H9 (cell line): ENCODE data around the gene PHGDH. TPM values are rescaled to one million over a fixed set of nuclear protein-coding genes. Genes with fewer than 3 reads are reported as not detected.

Source experiments
- DNase-seq: peaks from one replicate; pipeline ENCODE4 v3.0.0-alpha.2; 2017
- H2AFZ ChIP-seq: one replicate; pipeline ENCODE4 v1.6.1; 2013; ENCODE audit warnings: mild to moderate bottlenecking, low read length, control low read depth, moderate library complexity
- H2AK5ac ChIP-seq: 2 replicates; pipeline ENCODE4 v1.6.1; 2013; ENCODE audit warnings: low read length, control low read depth, mixed read lengths; ENCODE audit not compliant: insufficient read length
- H2BK120ac ChIP-seq: one replicate; pipeline ENCODE4 v1.6.1; 2013; ENCODE audit warnings: low read depth, mild to moderate bottlenecking, low read length, control low read depth, inconsistent platforms; ENCODE audit not compliant: poor library complexity, severe bottlenecking
- H2BK12ac ChIP-seq: 2 replicates; pipeline ENCODE4 v1.6.1; 2013; ENCODE audit warnings: low read length, control low read depth, mixed read lengths, low read depth; ENCODE audit not compliant: insufficient read length
- H2BK15ac ChIP-seq: 2 replicates; pipeline ENCODE4 v1.6.1; 2013; ENCODE audit warnings: low read depth, low read length, control low read depth
- H2BK20ac ChIP-seq: one replicate; pipeline ENCODE4 v1.6.1; 2013; ENCODE audit warnings: low read depth, mild to moderate bottlenecking, low read length, control low read depth, inconsistent platforms; ENCODE audit not compliant: poor library complexity, severe bottlenecking
- H2BK5ac ChIP-seq: 2 replicates; pipeline ENCODE4 v1.6.1; 2013; ENCODE audit warnings: low read length, control low read depth, mixed read lengths; ENCODE audit not compliant: insufficient read length
- H3K14ac ChIP-seq: 2 replicates; pipeline ENCODE4 v1.6.1; 2013; ENCODE audit warnings: low read length, control low read depth; ENCODE audit not compliant: insufficient read depth
- H3K18ac ChIP-seq: 2 replicates; pipeline ENCODE4 v1.6.1; 2013; ENCODE audit warnings: low read depth, mild to moderate bottlenecking, mixed read lengths, low read length, control low read depth; ENCODE audit not compliant: insufficient read length
- H3K23ac ChIP-seq: 2 replicates; pipeline ENCODE4 v1.6.1; 2013; ENCODE audit warnings: low read length, control low read depth, mixed read lengths, low read depth; ENCODE audit not compliant: insufficient read length
- H3K23me2 ChIP-seq: 2 replicates; pipeline ENCODE4 v1.6.1; 2013; ENCODE audit warnings: low read depth, mild to moderate bottlenecking, mixed read lengths, low read length, control low read depth; ENCODE audit not compliant: insufficient read length, poor library complexity, severe bottlenecking
- H3K27ac ChIP-seq: 2 replicates; pipeline ENCODE4 v1.5.1; 2013; ENCODE audit warnings: low read length, control low read depth, mixed read lengths, low read depth; ENCODE audit not compliant: insufficient read length
- H3K27me3 ChIP-seq: 2 replicates; pipeline ENCODE4 v1.6.1; 2013; ENCODE audit warnings: low read length, control low read depth, inconsistent platforms; ENCODE audit not compliant: insufficient read depth
- H3K4ac ChIP-seq: 2 replicates; pipeline ENCODE4 v1.6.1; 2013; ENCODE audit warnings: low read depth, mild to moderate bottlenecking, control low read depth, inconsistent platforms, low read length, moderate library complexity
- H3K4me1 ChIP-seq: 2 replicates; pipeline ENCODE4 v1.6.1; 2013; ENCODE audit warnings: low read length, control low read depth, inconsistent platforms; ENCODE audit not compliant: insufficient read depth
- H3K4me2 ChIP-seq: 2 replicates; pipeline ENCODE4 v1.6.1; 2013; ENCODE audit warnings: low read length, control low read depth, mixed read lengths; ENCODE audit not compliant: insufficient read length, insufficient read depth
- H3K56ac ChIP-seq: 2 replicates; pipeline ENCODE4 v1.6.1; 2013; ENCODE audit warnings: low read depth, mild to moderate bottlenecking, mixed read lengths, low read length, control low read depth; ENCODE audit not compliant: insufficient read length
- H3K79me1 ChIP-seq: 2 replicates; pipeline ENCODE4 v1.6.1; 2013; ENCODE audit warnings: low read depth, mild to moderate bottlenecking, moderate library complexity, low read length, control low read depth, inconsistent platforms; ENCODE audit not compliant: insufficient read depth, poor library complexity, severe bottlenecking
- H3K79me2 ChIP-seq: 2 replicates; pipeline ENCODE4 v1.6.1; 2013; ENCODE audit warnings: low read length, control low read depth, inconsistent platforms; ENCODE audit not compliant: insufficient read depth
- H3K9ac ChIP-seq: 2 replicates; pipeline ENCODE4 v1.6.1; 2013; ENCODE audit warnings: low read length, control low read depth, mixed read lengths; ENCODE audit not compliant: insufficient read length; ENCODE audit errors: extremely low read depth
- H3K9me3 ChIP-seq: one replicate; pipeline ENCODE4 v1.6.1; 2013; ENCODE audit warnings: low read depth, low read length, inconsistent platforms; ENCODE audit not compliant: control insufficient read depth
- H3T11ph ChIP-seq: one replicate; pipeline ENCODE4 v1.6.1; 2013; ENCODE audit warnings: mild to moderate bottlenecking, low read length, control low read depth, inconsistent platforms
- H4K20me1 ChIP-seq: one replicate; pipeline ENCODE4 v1.6.1; 2013; ENCODE audit not compliant: control insufficient read depth, insufficient read length, insufficient read depth
- H4K5ac ChIP-seq: 2 replicates; pipeline ENCODE4 v1.6.1; 2013; ENCODE audit warnings: low read depth, mild to moderate bottlenecking, mixed read lengths, low read length, control low read depth; ENCODE audit not compliant: insufficient read length
- H4K8ac ChIP-seq: replicated peaks from 2 replicates; pipeline ENCODE4 v1.6.1; 2013; ENCODE audit warnings: low read length, control low read depth, mixed read lengths, low read depth; ENCODE audit not compliant: insufficient read length
- H4K91ac ChIP-seq: 2 replicates; pipeline ENCODE4 v1.6.1; 2013; ENCODE audit warnings: low read depth, mild to moderate bottlenecking, moderate library complexity, mixed read lengths, low read length, control low read depth; ENCODE audit not compliant: insufficient read length
- H3K27ac Mint-ChIP-seq, 3 experiments: 2 replicates in 2 of 3; 3 replicates in 1 of 3; pipeline ENCODE4 v1.8.0; 2020 to 2021; ENCODE audit warnings: mixed read lengths in 3 of 3, mild to moderate bottlenecking in 1 of 3, moderate library complexity in 1 of 3
- H3K27me3 Mint-ChIP-seq: 2 replicates; pipeline ENCODE4 v1.8.0; 2021; ENCODE audit warnings: low read depth, mild to moderate bottlenecking, moderate library complexity, mixed read lengths
- H3K36me3 Mint-ChIP-seq, 3 experiments: 2 replicates in 2 of 3; 3 replicates in 1 of 3; pipeline ENCODE4 v1.8.0; 2020 to 2021; ENCODE audit warnings: low read depth in 3 of 3, mixed read lengths in 3 of 3; ENCODE audit not compliant: insufficient read depth in 1 of 3
- H3K4me1 Mint-ChIP-seq, 2 experiments: 2 replicates each; pipeline ENCODE4 v1.8.0; 2020; ENCODE audit warnings: mixed read lengths in 2 of 2
- H3K4me3 Mint-ChIP-seq, 2 experiments: 2 replicates in 1 of 2; 3 replicates in 1 of 2; pipeline ENCODE4 v1.8.0; 2020 to 2021; ENCODE audit warnings: mild to moderate bottlenecking in 2 of 2, mixed read lengths in 2 of 2, moderate library complexity in 1 of 2
- H3K9me3 Mint-ChIP-seq, 2 experiments: 2 replicates in 1 of 2; 3 replicates in 1 of 2; pipeline ENCODE4 v1.8.0; 2020; ENCODE audit warnings: mild to moderate bottlenecking in 2 of 2, mixed read lengths in 2 of 2, moderate library complexity in 1 of 2
- CTCF ChIP-seq: fragments of 200-600 bp; sonication (generic); conservative IDR thresholded peaks from 3 replicates; pipeline ENCODE4 v1.8.0; 2021; ENCODE audit warnings: antibody characterized with exemption, mild to moderate bottlenecking
- WGBS: extraction: QIAGEN DNeasy Blood & Tissue Kit; methylation state at CpG from one replicate; pipeline ENCODE4 v1.1.7; 2013; ENCODE audit warnings: missing lambda C conversion rate, low lambda C conversion rate, mixed read lengths; ENCODE audit not compliant: insufficient read length; ENCODE audit errors: extremely low coverage; 5-methylcytosine and 5-hydroxymethylcytosine counted together
- total RNA-seq: library from RNA; stranded (reverse); gene quantifications from 2 replicates; pipeline ENCODE4 v1.2.1, GENCODE V29; 2021

The PHGDH gene
- total RNA-seq, 1 experiment from 2014 or later = 458 TPM

DNA sequence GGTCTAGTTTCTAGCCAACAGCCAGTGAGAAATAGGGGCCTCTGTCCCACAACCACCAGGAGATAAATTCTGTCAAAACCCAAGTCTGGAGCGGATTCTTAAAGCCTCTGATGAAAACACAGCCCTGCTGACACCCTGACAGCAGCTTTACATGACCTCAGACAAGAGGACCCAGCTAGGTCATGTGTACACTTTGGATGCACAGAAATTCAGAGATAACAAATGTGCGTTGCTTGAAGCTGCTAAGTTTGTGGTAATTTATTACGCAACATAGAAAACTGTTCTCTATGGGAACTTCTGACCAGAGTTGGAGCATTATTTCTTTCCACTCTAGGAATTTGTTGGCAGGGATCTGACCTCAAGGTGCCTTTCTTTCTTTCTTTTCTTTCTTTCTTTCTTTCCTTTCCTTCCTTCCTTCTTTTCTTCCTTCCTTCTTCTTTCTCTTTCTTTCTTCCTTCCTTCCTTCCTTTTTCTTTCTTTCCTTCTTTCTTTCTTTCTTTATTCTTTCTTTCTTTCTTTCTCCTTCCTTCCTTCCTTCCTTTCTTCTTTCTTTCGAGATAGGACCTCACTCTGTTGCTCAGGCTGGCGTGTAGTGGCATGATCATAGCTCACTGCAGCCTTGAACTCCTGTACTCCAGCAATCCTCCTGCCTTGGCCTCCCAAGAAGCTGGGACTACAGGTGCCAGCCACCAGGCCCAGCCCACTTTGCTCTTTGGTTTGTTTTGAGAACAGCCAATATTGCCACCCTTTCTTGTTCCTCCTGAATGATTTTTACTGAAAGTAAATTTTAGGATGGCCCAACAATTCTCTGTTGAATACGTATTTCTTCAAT, 71.8 kb downstream of the PHGDH start:
- H2BK12ac ChIP-seq = no peak overlapping the region
- no peak overlapping the region for H3K4me3 Mint-ChIP-seq
- no peaks in the 10 kb centered on the region for H3K9me3 Mint-ChIP-seq
- no peaks in the 10 kb centered on the region for H3K79me2 ChIP-seq
- TF ChIP-seq CTCF = no peak
- no peak overlapping the region for H2BK5ac ChIP-seq
- no peak overlapping the region for H2AFZ ChIP-seq
- no peak overlapping the region for H3T11ph ChIP-seq
- H3K9me3 ChIP-seq = no peaks in the 10 kb centered on the region
- no peak overlapping the region for H3K9ac ChIP-seq
- no peak overlapping the region for H4K5ac ChIP-seq
- no peaks in the 10 kb centered on the region for H3K36me3 Mint-ChIP-seq
- no peak overlapping the region for H3K27ac ChIP-seq
- no peaks in the 10 kb centered on the region for H3K23me2 ChIP-seq
- H3K27me3 Mint-ChIP-seq = no peaks in the 10 kb centered on the region; the same call in 1 of the 2 replicates
- no peak overlapping the region for H4K91ac ChIP-seq
- H3K27me3 ChIP-seq = no peaks in the 10 kb centered on the region
- H4K8ac ChIP-seq = no peak overlapping the region
- no CpG with 5 or more reads among the region's 6 CpGs for WGBS
- H3K23ac ChIP-seq = no peak overlapping the region
- no peak overlapping the region for H3K14ac ChIP-seq
- no peak overlapping the region for H3K18ac ChIP-seq
- H3K4me1 ChIP-seq = no peaks in the 10 kb centered on the region
- no peak overlapping the region for H2BK120ac ChIP-seq
- H3K4me2 ChIP-seq = no peak overlapping the region
- H3K4me1 Mint-ChIP-seq = peaks cover 0 to 7% of the 10 kb centered on the region in 2 experiments; a peak in 2 of 4 replicates
- H4K20me1 ChIP-seq = no peaks in the 10 kb centered on the region
- no peak for DNase-seq
- no peaks in the 10 kb centered on the region for H3K79me1 ChIP-seq
- no peak overlapping the region for H3K4ac ChIP-seq
- H2BK20ac ChIP-seq = no peak overlapping the region
- H3K27ac Mint-ChIP-seq = no peak overlapping the region; a peak in 1 of 7 replicates
- no peak overlapping the region for H2AK5ac ChIP-seq
- no peak overlapping the region for H2BK15ac ChIP-seq
- H3K56ac ChIP-seq = no peak overlapping the region
